ENCODE measurements around the gene SEMA4B. TPM values are rescaled to one million over a fixed set of nuclear protein-coding genes. Genes with fewer than 3 reads are reported as not detected.
A peak's percentile ranks its signal among the peaks of the same experiment; 100 is the strongest.
"Not testable (repeated sequence)": the region's sequence is repeated elsewhere in the genome, so short reads cannot be mapped to it uniquely, and the experiment has no call there.

The SEMA4B gene
- total RNA-seq, 1 donor from 2014 or later: 16.7 TPM

DNA sequence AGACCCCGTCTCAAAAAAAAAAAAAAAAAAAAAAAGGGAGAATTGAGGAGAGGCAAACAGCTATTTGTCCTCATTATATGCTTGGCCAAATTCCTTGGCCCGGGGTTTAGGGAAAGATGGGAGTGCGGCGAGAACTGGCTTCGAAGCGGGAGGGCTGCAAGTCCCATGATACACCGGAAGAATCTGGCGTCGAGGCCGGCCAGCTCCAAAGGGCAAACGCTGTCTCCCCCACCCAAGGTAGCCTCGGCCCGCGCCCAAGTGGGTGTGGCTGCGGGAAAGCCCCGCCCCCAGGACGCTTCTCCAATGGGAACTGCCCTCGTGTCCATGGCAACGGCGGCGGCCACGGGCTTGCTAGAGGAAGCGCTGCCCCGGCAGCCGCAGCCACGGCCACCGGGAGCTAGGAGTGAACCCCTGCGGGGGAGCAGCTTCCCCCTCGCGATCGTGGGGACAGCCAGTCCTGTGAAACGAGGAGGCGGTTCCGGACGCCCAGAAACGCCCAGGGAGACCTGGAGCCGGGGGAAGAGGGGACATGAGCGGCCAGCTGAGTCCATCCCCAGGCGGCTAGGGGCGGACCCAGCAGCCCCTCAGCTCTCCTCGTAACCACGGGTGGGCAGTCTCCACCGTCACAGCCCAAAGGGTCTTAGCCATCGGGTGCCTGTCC, 48.2 kb downstream of the SEMA4B start, which contains the start of gene TTLL13:
Gene TTLL13 (plus strand): TSS at position 354 of the 661 bp plus-strand sequence. CDS start 1,075 bp downstream, outside the sequence.
- DNase-seq (ENCODE audit: extremely low read depth, low read depth, low spot score): no peak

DNA sequence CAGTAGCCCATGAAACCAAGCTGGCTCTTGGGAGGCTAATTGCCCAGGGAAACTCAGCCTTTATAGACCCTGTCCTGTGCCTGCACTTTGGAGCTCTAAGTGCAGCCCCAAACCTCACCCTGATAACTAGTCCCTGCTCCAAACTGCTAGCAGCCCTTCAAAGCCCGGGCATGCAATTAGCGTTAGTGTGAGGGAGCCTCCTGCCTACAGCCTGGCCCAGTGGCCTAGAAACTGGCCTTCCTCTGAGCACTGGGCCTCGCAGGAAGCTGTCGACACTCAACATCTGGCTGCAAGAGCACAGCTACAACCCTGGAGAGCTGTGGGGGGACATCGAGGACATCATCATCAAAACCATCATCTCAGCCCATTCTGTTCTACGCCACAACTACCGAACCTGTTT, 56.6 kb downstream of the SEMA4B start:
- no peak for DNase-seq (ENCODE audit: extremely low read depth, low read depth, low spot score)

DNA sequence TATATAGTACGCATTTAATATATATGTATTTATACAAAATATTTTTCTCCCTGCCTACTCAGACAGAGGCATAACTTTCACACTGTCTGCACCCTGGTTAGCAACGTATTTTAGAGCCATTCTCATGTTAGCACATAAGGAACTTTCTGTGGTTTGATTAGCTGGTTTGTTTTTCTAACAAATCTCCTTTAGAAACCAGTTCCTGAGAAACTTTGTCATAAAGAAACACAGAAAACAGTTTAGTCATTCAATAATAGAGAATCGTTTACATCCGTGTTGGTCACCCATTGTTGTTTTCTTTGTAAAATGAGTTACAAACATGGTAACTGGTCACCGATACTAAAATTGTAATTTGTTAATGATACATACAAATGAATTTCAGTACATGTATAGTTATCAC, 58.4 kb downstream of the SEMA4B start:
- DNase-seq (ENCODE audit: extremely low read depth, low read depth, low spot score): no peak

DNA sequence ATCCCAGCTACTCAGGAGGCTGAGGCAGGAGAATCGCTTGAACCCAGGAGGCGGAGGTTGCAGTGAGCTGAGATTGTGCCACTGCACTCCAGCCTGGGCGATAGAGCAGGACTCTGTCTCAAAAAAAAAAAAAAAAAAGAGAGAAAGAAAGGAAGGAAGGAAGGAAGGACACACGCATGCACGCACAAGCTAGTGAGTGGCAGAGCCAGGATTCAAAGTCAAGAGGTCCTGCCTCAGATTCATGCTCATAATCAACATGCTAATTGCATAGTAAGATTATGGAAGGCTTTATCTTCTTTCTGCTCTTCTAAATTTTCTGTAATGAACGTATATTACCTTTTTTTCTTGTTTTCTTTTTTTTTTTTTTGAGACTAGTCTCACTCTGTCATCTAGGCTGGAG, 59.6 kb downstream of the SEMA4B start:
- not testable (repeated sequence) for DNase-seq (ENCODE audit: extremely low read depth, low read depth, low spot score)

DNA sequence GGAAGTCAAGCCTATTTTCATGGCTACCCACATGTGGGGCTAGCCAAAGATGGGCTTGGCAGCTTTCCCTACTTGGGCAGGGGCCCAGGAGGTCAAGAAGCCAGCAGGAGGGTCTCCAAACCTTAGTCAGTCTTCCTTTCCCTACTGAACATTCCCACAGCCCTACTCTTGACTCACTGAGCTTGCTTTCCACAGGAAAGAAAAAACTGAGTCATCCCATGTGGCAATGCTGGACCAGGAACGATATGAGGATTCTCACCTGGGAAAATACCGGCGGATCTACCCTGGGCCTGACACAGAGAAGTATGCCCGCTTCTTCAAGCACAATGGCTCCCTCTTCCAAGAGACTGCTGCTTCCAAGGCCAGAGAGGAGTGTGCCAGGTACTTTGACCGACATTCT, 60.7 kb downstream of the SEMA4B start:
- no peak for DNase-seq (ENCODE audit: extremely low read depth, low read depth, low spot score)

DNA sequence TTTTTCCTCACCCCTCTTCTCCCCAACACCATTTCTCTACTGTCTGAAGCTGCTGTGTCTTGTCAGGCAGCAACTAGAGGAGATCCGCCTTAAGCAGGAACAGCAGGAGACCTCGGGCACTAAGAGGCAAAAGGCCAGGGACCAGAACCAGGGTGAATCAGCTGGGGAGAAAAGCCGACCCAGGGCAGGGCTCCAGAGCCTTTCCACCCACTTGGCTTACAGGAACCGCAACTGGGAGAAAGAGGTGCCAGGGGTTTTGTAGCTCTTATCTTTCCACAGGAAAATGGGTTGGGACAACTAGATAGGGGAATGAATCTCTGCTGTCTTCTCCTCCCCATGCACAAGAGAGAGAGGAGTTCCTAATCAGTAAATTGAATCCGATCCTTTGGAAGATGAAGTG, 61.3 kb downstream of the SEMA4B start:
- DNase-seq (ENCODE audit: extremely low read depth, low read depth, low spot score): no peak

DNA sequence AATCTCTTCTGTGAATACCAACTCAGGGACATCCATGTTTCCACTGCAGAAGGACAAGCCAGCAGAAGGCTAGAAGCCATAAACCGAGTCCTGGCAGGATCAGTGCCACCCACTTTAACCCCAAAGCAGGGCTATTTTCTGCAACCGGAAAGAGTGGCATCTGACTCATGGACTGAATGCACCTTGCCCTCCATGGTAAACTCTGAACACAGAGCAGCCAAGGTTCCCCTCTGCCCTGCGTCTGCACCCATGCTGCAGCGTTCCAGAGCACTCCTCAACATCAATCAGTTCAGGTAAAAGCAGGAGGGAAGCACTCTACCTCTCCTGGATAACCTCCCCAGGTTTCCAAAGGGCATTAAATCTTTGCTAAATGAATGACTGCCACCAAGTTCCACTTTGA, 63.5 kb downstream of the SEMA4B start:
- DNase-seq (ENCODE audit: extremely low read depth, low read depth, low spot score): no peak

DNA sequence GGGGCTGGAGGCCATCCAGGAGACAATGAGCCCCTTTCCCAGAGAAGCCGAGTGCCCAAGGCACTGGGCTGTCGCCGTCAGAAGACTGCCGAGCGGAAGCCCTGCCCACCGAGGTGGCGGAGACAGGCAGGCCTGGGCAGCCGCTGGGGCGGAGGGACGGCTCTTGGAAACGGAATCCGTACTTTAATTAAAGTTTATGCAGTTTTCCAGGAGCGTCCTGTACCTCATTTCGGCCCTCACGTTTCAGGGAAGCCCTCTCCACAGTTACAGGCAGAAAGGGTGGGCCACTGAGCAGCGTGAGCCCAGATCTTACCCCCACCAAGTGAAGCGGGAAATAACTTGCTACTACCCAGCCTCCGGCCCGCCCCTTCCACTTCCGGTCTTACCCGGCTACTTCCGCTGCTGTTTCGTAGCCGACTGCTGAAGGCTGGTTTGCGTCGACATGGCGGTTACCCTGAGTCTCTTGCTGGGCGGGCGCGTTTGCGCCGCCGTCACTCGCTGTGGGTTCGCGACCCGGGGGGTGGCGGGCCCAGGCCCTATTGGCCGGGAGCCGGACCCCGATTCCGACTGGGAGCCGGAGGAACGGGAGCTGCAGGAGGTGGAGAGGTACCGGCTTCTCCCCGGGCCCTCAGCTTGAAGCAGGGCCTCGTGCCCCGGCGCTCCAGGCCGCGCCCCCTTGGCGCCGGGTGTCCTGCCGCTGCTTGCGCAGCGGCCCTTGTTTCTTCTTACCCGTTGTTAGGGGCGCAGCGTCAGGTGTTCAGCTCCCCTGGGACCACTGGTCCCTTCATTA, 64.3 kb downstream of the SEMA4B start, which contains the start of gene NGRN:
Gene NGRN (plus strand): TSS at position 402 of the 790 bp plus-strand sequence. CDS start 41 bp downstream, at position 443.
- peak; percentile 72 for DNase-seq (ENCODE audit: extremely low read depth, low read depth, low spot score)

DNA sequence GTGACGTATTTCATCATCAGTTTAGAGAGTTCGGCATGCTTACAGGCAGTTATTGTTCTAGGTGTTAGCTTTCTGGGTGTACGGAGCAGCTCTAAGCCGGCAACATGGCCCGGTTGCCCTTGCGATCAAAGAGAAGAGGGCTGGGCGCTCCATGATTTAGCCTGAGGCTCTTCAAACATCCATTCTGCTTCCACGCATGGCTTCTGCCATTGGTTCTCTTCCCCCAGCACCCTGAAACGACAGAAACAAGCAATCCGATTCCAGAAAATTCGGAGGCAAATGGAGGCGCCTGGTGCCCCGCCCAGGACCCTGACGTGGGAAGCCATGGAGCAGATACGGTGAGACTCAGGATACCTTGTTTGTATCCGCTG, 64.9 kb downstream of the SEMA4B start:
- no peak for DNase-seq (ENCODE audit: extremely low read depth, low read depth, low spot score)

DNA sequence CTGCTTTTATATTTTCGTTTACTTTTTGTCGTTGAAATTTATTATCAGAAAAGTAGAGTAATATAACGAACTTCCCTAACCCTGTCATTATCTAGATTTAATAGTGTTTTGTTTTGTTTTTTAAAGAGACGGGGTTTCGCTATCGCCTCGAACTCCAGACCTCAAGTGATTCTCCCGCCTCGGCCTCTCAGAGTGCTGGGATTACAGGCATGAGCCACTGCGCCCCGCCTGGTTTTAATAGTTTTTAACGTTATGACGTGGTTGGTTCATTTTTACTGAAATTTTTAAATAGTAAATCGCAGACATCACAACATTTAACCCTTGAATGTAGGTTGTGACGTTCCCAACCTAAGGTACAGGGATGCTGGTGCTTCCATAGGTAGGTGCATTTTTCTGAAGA, 65.4 kb downstream of the SEMA4B start:
- no peak for DNase-seq (ENCODE audit: extremely low read depth, low read depth, low spot score)

GRCh38 chr15:90268415-90268814, 67.3 kb downstream of the SEMA4B start:
- no peak for DNase-seq (ENCODE audit: extremely low read depth, low read depth, low spot score)

DNA sequence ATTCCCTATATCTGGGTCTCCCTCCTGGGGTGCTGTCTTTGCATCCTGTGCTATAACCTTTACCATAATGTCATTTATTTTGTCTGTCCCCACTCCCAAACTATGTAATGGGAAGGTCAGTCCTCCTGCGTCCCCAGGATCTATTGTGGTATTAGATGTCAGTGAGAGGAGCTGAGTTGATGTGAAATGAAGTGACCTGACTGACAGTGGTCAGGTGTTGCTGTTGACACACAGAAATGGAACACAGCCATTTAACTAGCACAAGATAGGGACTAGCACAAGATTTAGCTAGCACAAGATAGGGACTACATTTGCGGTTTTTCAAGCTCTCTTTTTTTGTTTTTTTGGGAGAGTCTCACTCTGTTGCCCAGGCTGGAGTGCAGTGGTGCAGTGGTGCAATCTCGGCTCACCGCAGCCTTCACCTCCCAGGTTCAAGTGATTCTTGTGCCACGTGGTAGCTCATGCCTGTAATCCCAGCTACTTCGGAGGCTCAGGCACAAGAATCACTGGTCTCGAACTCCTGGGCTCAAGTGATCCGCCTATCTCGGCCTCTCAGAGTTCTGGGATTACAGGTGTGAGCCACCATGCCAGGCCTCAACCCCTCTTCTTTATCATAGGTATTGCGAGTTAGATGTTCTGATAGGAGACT, 69.5 kb downstream of the SEMA4B start:
- no peak for DNase-seq (ENCODE audit: extremely low read depth, low read depth, low spot score)

DNA sequence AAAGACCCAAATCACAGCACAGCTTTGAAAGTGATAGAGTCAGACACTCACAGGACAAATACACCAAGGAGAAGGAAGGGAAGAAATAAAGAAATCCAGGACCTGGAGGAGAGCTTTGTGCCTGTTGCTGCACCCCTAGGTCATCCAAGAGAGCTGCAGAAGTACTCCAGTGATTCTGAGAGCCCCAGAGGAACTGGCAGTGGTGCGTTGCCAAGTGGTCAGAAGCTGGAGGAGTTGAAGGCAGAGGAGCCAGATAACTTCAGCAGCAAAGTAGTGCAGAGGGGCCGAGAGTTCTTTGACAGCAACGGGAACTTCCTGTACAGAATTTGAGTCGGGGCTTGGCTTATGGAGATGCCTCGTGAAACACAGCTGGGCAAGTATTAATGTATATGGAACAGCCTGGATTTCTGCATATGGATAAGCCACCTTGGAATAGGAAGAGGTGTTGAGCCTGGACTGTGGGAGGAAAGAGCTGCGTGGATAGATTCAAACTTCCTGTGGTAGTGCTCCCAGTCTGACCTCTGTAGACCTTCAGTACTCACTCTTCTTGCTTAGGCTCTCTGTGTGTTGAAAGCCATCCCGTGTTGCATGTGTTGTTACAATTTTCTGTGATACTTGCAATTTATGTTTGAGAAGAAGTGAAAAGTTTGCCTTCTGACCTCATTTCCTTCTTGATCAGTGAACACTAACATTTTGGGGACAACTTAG, 70.5 kb downstream of the SEMA4B start:
- no peak for DNase-seq (ENCODE audit: extremely low read depth, low read depth, low spot score)

GRCh38 chr15:90278467-90278866, 77.3 kb downstream of the SEMA4B start:
- DNase-seq (ENCODE audit: extremely low read depth, low read depth, low spot score): not testable (repeated sequence)

Other genes with a start within 250 kb of the SEMA4B start
- gene ZNF710, start 200.0 kb upstream of the SEMA4B start, total RNA-seq: 13.8 and 16.5 TPM in 2 replicates
- gene IDH2, start 98.9 kb upstream of the SEMA4B start, total RNA-seq: 88.2 and 116 TPM in 2 replicates
- 36.3 and 44.9 TPM in 2 replicates for gene CIB1, start 32.6 kb downstream of the SEMA4B start, total RNA-seq
- 12.4 and 16.4 TPM in 2 replicates for gene GDPGP1, start 32.9 kb downstream of the SEMA4B start, total RNA-seq
- gene TTLL13, start 48.2 kb downstream of the SEMA4B start, total RNA-seq: not detected in 2 replicates
- gene NGRN, start 64.3 kb downstream of the SEMA4B start, total RNA-seq: 52.7 and 64.9 TPM in 2 replicates
- 1.3 and 1.6 TPM in 2 replicates for gene ZNF774, start 151.0 kb downstream of the SEMA4B start, total RNA-seq
- 292 and 350 TPM in 2 replicates for gene IQGAP1, start 186.9 kb downstream of the SEMA4B start, total RNA-seq